Keratinocyte (primary cell): Measurements from ENCODE around the gene ROBO3. TPM values are rescaled to one million over a fixed set of nuclear protein-coding genes. Genes with fewer than 3 reads are reported as not detected.

ENCODE experiments used
- DNase-seq: peaks from one replicate; pipeline ENCODE4 v3.0.0-alpha.2; 2011; ENCODE audit warnings: low read depth, missing footprints, low spot score
- FAIRE-seq: peaks from 2 replicates; lab custom pipeline; 2011; peaks lifted over from hg19 to GRCh38; lab: Jason Lieb, UNC
- H2AFZ ChIP-seq: 2 replicates; pipeline ENCODE4 v1.6.0; 2012; ENCODE audit warnings: low read length, control low read depth, inconsistent platforms; ENCODE audit not compliant: control insufficient read depth
- H3K27ac ChIP-seq: 2 replicates; pipeline ENCODE4 v1.5.1; 2011; ENCODE audit warnings: low read length; ENCODE audit not compliant: control insufficient read depth, insufficient read depth
- H3K27me3 ChIP-seq: 3 replicates; pipeline ENCODE4 v1.6.0; 2011; ENCODE audit warnings: low read length; ENCODE audit not compliant: control insufficient read depth, insufficient read depth; ENCODE audit errors: extremely low read depth
- H3K36me3 ChIP-seq, 2 experiments: 2 replicates in 1 of 2; 3 replicates in 1 of 2; pipeline ENCODE4 v1.5.1; 2011; ENCODE audit warnings: low read length in 2 of 2, mild to moderate bottlenecking in 1 of 2; ENCODE audit not compliant: control insufficient read depth in 2 of 2, insufficient read depth in 2 of 2; ENCODE audit errors: extremely low read depth in 1 of 2
- H3K4me1 ChIP-seq: 3 replicates; pipeline ENCODE4 v1.5.1; 2011; ENCODE audit warnings: low read length; ENCODE audit not compliant: control insufficient read depth, insufficient read depth; ENCODE audit errors: extremely low read depth
- H3K4me2 ChIP-seq: 3 replicates; pipeline ENCODE4 v1.6.0; 2011; ENCODE audit warnings: low read depth, low read length; ENCODE audit not compliant: control insufficient read depth, insufficient read depth; ENCODE audit errors: extremely low read depth
- H3K4me3 ChIP-seq, 3 experiments: fragments of 200-600 bp in 1 of 3; sonication (generic) in 1 of 3; 2 replicates in 2 of 3; 3 replicates in 1 of 3; pipeline ENCODE4 v1.5.1; 2011 to 2016; ENCODE audit warnings: low read length in 3 of 3, mild to moderate bottlenecking in 3 of 3, control low read depth in 2 of 3, inconsistent platforms in 1 of 3, low read depth in 1 of 3, mixed read lengths in 1 of 3, mixed run types in 1 of 3, moderate library complexity in 1 of 3; ENCODE audit not compliant: control insufficient read depth in 2 of 3, insufficient read depth in 2 of 3; ENCODE audit errors: extremely low read depth in 1 of 3
- H3K79me2 ChIP-seq: 2 replicates; pipeline ENCODE4 v1.6.0; 2012; ENCODE audit warnings: low read length; ENCODE audit not compliant: control insufficient read depth, insufficient read depth
- H3K9ac ChIP-seq: 3 replicates; pipeline ENCODE4 v1.6.0; 2011; ENCODE audit warnings: low read length; ENCODE audit not compliant: control insufficient read depth, insufficient read depth; ENCODE audit errors: extremely low read depth
- H3K9me1 ChIP-seq: 3 replicates; pipeline ENCODE4 v1.6.0; 2011; ENCODE audit warnings: low read length; ENCODE audit not compliant: control insufficient read depth, insufficient read depth; ENCODE audit errors: extremely low read depth
- H3K9me3 ChIP-seq: 2 replicates; pipeline ENCODE4 v1.5.1; 2012; ENCODE audit warnings: low read depth, low read length; ENCODE audit not compliant: control insufficient read depth
- H4K20me1 ChIP-seq: 3 replicates; pipeline ENCODE4 v1.6.0; 2011; ENCODE audit warnings: low read length; ENCODE audit not compliant: control insufficient read depth, insufficient read depth; ENCODE audit errors: extremely low read depth
- EZH2 ChIP-seq: IDR thresholded peaks from one replicate; pipeline ENCODE4 v1.6.1; 2012; ENCODE audit warnings: inconsistent platforms, mild to moderate bottlenecking, low read length, moderate library complexity
- dilution Hi-C: fragments of 300-500 bp; cut with MboI; formaldehyde crosslinking; loops from one replicate; pipeline ENCODE4 v1.7.0; 2020; ENCODE audit warnings: low sequenced_read_pairs; ENCODE audit not compliant: extremely low pct_ligation_motif_present
- polyA plus RNA-seq, 5 experiments: library from polyadenylated mRNA; depleted of rRNA in 3 of 5; stranded (reverse) in 3 of 5; stranded (forward) in 1 of 5; unstranded in 1 of 5; fragments of >200 nt; gene quantifications; 1 replicate in 1 of 5; 2 replicates in 3 of 5; 3 replicates in 1 of 5; pipeline versions ENCODE4 v1.2.1 to v1.2.3, GENCODE V29; 2011 to 2012; ENCODE audit warnings: missing spikeins in 2 of 5, low read depth in 1 of 5, low replicate concordance in 1 of 5
- TF ChIP-seq, protein P1 (sequence below), 3 experiments: IDR thresholded peaks in 1 of 3; conservative IDR thresholded peaks in 1 of 3; optimal IDR thresholded peaks in 1 of 3; 2 replicates in 2 of 3; 3 replicates in 1 of 3; pipeline versions ENCODE3 to v1.5.1; 2011; ENCODE audit warnings: low read length in 3 of 3, mild to moderate bottlenecking in 3 of 3, moderate library complexity in 2 of 3, control low read depth in 1 of 3, inconsistent platforms in 1 of 3; ENCODE audit not compliant: insufficient read depth in 2 of 3; ENCODE audit errors: extremely low read depth in 1 of 3

Gene ROBO3
- polyA plus RNA-seq, 1 donor (not counting 4 experiments of a cell fraction or from before 2014, with no cell fraction given), result 13.6 TPM

GRCh38 chr11:124879493-124880289 lies 14.5 kb downstream of the ROBO3 start:
- TF ChIP-seq EZH2, result no peak
- TF ChIP-seq, protein P1, sequence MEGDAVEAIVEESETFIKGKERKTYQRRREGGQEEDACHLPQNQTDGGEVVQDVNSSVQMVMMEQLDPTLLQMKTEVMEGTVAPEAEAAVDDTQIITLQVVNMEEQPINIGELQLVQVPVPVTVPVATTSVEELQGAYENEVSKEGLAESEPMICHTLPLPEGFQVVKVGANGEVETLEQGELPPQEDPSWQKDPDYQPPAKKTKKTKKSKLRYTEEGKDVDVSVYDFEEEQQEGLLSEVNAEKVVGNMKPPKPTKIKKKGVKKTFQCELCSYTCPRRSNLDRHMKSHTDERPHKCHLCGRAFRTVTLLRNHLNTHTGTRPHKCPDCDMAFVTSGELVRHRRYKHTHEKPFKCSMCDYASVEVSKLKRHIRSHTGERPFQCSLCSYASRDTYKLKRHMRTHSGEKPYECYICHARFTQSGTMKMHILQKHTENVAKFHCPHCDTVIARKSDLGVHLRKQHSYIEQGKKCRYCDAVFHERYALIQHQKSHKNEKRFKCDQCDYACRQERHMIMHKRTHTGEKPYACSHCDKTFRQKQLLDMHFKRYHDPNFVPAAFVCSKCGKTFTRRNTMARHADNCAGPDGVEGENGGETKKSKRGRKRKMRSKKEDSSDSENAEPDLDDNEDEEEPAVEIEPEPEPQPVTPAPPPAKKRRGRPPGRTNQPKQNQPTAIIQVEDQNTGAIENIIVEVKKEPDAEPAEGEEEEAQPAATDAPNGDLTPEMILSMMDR (optimal IDR thresholded peaks at IDR 0.05 in 1 of 3, IDR thresholded peaks at IDR 0.05 in 1 of 3, conservative IDR thresholded peaks at IDR 0.05 in 1 of 3; ENCODE audit: extremely low read depth in 1 of 3, insufficient read depth in 2 of 3, low read length in 3 of 3), result no peak
- Histone ChIP-seq H3K27me3 (peaks cover 9% of the 10 kb centered on the region), H2AFZ (no peak overlapping the region), H3K27ac (no peak overlapping the region), H3K79me2 (no peaks in the 10 kb centered on the region), H3K4me3 (no peak overlapping the region), H3K4me2 (no peak overlapping the region), H3K36me3 (peaks cover 0 to 1% of the 10 kb centered on the region in 2 experiments), H3K4me1 (peaks cover 15% of the 10 kb centered on the region), H3K9me1 (no peaks in the 10 kb centered on the region), H3K9ac (no peak overlapping the region), H3K9me3 (no peaks in the 10 kb centered on the region), H4K20me1 (no peaks in the 10 kb centered on the region)
- FAIRE-seq, result no peak
- DNase-seq, result no peak
- dilution Hi-C loops, result no loop called here

DNA sequence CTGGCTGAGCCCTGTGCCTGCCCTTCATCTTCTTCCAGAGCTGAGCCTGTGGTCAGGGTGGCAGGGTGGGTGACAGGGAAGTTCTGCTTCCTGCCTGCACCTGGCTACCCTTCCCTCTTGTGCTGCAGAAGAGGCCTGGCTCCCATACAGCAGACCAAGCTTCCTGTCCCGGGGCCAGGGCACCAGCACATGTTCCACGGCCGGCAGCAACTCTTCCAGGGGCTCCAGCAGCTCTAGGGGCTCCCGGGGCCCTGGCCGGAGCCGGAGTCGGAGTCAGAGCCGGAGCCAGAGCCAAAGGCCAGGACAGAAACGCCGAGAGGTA lies 15.0 kb downstream of the ROBO3 start:
- Histone ChIP-seq H3K9ac (no peak overlapping the region), H3K27ac (no peak overlapping the region), H3K79me2 (no peaks in the 10 kb centered on the region), H3K9me3 (no peaks in the 10 kb centered on the region), H3K4me3 (no peak overlapping the region), H2AFZ (no peak overlapping the region), H3K27me3 (peaks cover 6% of the 10 kb centered on the region), H3K4me2 (no peak overlapping the region), H3K4me1 (peaks cover 15% of the 10 kb centered on the region), H3K36me3 (peaks cover 0 to 1% of the 10 kb centered on the region in 2 experiments), H4K20me1 (no peaks in the 10 kb centered on the region), H3K9me1 (no peaks in the 10 kb centered on the region)
- no peak for TF ChIP-seq EZH2
- TF ChIP-seq, protein P1 (optimal IDR thresholded peaks at IDR 0.05 in 1 of 3, IDR thresholded peaks at IDR 0.05 in 1 of 3, conservative IDR thresholded peaks at IDR 0.05 in 1 of 3; ENCODE audit: extremely low read depth in 1 of 3, insufficient read depth in 2 of 3, low read length in 3 of 3), result no peak
- FAIRE-seq, result no peak
- dilution Hi-C loops, result no loop called here
- no peak for DNase-seq
